Caki2 (cell line): Measurements from ENCODE around the gene MTCH1. TPM values are rescaled to one million over a fixed set of nuclear protein-coding genes. Genes with fewer than 3 reads are reported as not detected.
"Not testable (repeated sequence)": the region's sequence is repeated elsewhere in the genome, so short reads cannot be mapped to it uniquely, and the experiment has no call there.

ENCODE experiments used
- DNase-seq: peaks from one replicate; pipeline ENCODE4 v3.0.0-alpha.2; 2015; ENCODE audit warnings: low read depth
- in situ Hi-C: cut with HindIII; loops from 2 replicates; pipeline ENCODE4 v1.10.0; 2016; ENCODE audit warnings: low sequenced_read_pairs, low pct_unique_long_range_greater_than_20kb, mixed read lengths
- total RNA-seq: library from RNA; depleted of rRNA; stranded (reverse); fragments of >200 nt; shearing (Covaris generic); gene quantifications from 2 replicates; pipeline ENCODE4 v1.2.3, GENCODE V29; 2014; ENCODE audit warnings: low replicate concordance

Gene MTCH1
- total RNA-seq, 1 experiment from 2014 or later = 218 TPM

DNA sequence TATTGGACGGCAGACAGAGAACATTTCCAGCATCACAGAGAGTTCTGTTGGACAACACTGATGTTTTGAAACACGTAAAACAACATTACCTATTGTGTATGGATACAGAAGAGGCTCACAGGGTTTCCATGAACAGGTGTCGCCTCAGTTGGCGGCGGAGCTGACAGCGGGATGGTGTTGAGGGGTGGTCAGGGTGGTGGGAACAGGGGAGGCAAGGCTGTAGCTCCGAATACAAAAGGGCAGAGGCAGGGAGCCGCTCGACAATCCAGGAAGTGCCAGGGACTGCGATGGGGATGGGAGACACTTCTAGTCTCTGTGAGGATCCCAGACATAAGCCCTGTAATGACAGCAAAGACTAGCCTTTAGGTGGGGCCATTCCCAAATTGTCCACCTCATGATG is 46.0 kb downstream of the MTCH1 start:
- in situ Hi-C loops = no loop called here
- no peak for DNase-seq

DNA sequence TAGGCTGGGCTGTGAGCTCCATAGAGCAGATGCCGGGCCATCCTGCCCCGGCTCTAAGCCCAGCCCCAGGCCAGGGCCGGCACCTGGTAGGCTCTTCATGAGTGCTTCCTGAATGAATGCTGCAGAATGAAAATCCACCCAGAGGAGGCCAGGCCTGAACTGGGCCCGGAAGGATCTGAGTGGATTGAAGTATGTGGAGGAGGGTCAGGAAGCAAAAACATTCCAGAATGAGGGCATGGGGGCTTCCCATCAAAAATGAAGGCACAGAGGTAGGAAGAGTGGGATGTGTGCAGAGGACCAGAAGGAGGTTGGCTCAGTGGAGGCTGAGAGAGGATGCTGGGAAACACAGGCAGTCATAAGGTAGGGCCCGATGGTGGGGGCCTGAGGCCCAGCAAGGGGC is 47.0 kb downstream of the MTCH1 start:
- in situ Hi-C loops, DNase-seq: not testable (repeated sequence)

DNA sequence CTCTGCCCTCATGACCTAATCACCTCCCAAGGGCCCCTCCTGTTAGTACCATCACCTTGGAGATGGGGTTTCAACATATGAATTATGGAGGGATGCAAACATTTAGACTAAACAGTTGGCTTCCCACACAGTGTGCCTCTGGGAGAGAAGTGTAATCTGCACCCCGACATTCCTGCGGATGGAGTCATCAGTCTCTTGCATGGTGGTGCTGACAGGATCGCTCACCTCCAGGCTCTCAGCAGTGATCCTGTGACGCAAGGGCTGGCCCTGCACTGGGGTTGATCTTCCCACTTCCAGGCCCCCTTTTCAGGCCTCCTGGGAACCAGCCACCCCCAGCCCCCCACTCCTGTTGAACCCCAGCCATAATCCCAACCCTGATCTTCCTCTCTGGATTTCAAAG is 47.5 kb downstream of the MTCH1 start:
- in situ Hi-C loops = no loop called here
- no peak for DNase-seq

DNA sequence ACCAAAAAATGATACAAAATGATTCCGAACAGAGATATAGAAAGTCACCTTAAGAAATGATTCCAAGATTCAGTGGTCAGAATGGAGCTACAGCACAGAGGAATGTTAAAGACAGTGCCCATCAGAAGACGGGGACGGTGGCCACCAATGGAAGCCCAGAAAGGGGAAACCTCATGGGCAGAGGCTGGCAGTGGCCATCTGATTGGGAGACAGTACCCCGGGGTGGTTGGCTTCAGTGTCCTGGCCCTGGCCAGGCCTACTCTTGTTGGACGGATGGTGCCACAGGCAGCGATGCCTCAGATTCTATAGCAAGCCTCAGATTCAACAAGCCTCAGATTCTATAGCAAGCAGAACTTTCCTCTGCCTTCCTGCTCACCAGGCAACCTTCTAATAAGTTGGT is 48.1 kb downstream of the MTCH1 start:
- DNase-seq = no peak
- in situ Hi-C loops = no loop called here

DNA sequence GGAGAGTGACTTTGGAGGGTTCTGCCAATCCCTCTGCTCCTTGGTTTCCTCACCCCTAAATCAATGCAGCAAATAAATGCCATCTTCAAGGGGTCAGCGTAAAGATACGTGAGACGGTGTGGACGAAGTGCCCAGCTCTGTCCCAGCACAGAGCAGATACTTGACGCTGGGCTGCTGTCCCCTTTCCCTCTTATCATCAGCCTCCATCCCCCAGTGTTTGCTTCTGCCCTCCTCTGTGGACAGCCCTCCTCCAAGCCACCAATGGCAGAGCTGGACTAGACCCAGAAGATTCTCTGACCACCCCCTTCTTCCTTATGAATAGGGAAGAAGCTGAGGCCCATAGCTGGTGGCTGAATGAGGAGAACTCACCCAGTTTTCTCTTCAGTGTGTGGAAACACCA is 49.2 kb downstream of the MTCH1 start:
- no peak for DNase-seq
- in situ Hi-C loops = no loop called here

DNA sequence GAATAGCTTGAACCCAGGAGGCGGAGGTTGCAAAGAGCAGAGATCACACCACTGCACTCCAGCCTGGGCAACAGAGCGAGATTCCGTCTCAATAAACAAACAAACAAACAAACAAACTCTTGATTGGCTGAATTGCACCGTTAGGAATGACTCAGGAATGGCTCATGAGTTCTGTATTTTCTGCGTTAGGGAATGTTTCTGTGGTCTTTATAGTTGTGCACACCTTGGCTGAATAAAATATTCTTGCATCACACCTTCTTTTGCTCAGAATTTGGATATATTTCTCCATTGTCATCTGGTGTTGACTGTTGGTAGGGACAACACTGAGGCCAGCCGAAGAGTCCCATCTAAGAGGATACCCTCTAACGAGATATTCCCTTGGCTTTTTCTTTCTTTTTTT is 51.1 kb downstream of the MTCH1 start:
- in situ Hi-C loops = no loop called here
- no peak for DNase-seq

DNA sequence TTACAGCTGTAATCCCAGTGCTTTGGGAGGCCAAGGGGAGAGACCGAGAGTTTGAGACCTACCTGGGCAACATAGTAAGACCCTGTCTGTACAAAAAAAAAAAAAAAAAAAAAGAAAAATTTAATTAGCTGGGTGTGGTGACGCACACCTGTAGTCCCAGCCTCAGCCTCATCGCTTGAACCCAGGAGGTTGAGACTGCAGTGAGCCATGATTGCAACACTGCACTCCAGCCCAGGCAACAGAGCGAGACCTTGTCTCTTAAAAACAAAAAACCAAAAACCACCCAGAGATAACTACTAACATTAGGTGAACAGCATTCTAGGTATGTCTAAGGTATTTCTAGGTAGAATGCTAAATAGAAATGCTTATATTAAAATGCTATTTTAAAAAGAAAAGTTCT is 52.5 kb downstream of the MTCH1 start:
- in situ Hi-C loops = no loop called here
- no peak for DNase-seq

DNA sequence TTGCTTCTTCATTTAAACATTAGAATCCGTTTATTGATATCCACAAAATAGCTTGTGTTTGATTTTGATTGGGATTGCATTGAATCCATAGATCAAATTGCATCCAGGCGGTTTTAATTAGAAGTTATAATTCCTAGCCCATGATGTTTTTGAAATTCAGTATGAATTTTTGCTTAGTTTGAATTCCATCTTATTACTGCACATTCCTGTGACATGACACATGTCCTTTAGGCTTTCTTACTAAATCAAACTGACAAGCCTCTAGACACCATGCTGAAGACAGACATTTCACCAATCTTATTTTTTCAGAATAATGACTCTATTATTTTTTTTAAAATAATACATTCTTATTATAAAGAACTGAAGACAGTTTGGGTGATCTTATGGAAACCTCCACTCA is 52.9 kb downstream of the MTCH1 start:
- DNase-seq = no peak
- in situ Hi-C loops = no loop called here

DNA sequence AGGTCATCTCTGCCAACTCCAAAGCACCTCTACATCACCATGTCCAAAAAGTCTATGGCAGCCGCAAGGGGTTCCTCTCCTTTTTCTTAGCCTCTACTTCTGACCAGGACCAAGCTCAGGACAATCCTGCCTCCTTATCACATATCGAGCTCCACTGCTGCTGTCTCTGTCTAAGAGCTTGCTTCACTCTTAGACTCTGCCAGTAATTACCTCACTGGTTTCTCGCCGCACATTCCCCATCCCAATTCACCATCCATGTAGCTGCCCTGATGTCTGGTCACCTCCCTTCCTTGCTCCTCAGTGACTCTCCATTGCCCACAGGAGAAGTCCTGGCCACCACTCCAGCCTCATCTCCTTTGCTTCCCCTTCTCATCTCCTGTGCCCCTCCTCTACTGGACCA is 55.5 kb downstream of the MTCH1 start:
- in situ Hi-C loops = no loop called here
- no peak for DNase-seq

DNA sequence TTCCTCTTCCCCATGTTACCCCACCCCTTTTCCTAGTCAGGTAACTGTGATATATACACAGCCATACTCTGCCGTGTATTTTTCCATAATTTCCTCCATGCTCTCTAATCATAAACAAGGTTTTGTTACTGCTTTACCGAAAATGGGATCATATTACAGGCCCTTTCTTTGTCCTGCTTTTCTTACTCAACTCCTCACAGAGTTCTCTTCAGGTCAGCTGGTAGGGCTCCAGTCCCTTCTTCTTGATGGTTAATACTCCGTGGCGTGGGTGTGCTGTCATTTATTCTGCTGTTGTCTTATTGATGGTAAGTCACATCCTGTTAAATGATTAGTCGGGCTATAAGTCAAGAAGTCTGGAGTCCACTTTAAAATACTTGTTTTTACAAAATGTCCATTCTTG is 56.4 kb downstream of the MTCH1 start:
- DNase-seq = no peak

DNA sequence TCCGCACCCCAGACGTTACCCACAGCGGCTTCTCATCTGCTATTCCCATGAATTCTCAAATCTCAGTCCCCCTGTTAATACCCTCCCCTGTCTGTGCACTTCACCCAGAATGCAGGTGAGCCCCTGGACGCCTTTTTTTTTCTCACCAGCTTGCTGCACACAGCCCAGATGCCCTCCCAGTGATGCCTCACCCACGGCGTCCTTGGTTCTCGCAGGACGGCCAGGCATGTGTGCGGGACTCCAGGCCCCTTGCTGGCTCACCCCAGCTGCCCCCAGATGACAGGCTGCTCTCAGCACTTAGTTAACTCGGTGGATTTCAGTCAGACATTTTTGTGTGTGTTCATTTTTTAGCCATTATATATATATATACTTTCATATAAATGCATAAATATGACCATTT is 56.8 kb downstream of the MTCH1 start:
- no peak for DNase-seq
- in situ Hi-C loops = no loop called here

More for the DNA sequence above, 56.4 kb downstream of the MTCH1 start:
- in situ Hi-C loops = no loop called here

DNA sequence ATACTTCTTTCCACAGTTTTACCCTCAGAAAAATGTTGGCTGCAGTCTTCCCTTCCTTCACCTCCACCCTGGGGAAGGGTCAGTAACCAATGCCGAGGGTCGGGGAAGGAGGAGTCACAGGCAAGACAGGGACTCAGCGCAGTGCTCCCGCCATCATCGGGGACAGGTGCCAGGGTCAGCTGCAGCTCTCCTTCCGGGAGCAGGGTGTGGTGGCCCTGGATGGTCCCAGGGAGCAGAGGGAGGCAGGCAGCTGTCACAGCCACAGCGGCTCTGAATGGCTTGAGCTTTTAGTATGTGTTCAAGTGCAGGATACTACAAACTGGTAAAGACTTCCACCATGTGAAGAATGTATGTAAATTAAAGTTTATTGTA is 57.5 kb downstream of the MTCH1 start:
- in situ Hi-C loops = no loop called here
- DNase-seq = no peak

DNA sequence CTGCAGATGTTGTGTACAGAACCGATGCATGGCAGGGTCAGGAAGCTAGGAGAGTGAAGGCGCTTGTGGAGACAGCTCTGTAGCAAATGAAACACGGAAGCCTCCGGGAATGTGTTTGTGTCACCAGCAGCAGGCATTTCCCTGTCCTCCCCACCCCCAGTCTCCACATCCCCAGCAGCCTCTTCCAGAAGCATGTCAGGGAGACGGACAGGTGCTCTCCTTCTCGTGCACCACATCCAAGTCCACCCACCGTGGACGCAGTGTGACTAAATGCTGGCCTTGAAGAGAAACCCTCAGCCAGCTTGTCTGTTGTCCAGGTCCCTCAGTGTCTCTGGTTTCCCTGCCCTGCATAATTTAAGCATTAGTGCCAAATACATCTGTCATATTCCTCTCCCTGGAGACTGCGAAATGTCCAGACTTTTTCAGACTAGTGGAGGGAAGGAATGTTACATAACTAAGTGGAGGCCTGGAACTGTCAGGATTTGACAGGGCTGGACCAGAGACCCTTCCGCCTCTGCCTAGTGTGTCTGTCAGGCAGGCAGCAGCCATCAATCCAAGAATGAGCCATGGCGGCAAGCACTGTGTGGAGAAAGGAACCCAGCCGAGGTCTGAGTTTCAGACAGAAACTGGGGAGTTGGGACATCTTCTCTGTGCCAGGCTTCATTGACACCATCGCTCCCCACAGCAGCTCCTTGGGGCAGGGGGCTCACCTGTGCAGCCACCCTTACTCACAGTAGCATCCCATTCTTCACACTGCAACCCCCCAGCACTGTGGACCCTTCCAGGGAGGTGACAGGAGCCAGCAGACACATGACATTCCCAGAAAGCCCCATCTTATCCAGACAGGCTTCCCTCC is 58.1 kb downstream of the MTCH1 start:
- no peak for DNase-seq
- in situ Hi-C loops = no loop called here

DNA sequence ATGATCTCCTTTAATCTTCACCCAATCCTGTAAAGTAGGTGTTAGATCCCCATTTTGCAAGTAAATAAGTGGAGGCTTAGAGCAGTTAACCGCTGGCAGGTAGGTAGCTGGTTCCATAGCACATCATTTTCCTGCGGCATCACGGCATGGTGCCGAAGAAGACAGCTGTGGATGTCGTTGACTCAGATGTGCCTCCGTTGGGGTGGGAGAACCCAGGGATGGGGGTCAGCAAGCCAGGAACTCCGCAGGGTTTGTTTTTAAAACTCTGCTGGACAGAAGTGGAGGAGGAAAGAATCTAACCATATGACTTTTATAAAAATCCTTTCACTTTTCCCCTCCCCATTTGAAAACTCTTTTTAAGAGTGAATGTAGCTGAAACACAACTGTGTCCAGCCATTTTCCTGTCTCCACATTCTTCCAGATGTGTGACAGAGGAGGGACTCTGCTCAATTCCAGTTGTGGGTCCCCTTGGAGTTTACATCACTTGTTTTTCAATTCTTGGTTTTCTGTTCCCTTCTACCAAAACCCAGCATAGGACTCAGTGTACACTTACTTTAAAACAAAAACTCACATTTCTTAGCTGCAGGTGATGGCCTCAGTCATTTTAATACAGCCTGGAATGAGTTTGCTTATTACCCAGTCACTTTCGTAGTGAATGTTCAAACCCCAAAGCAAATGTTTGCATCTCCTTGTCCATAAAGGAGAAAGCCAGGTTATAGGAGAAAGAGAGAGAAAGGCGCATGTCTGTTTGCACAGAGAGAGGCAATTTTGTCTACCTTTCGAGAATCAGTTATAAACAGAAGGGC is 59.1 kb downstream of the MTCH1 start:
- no peak for DNase-seq
- in situ Hi-C loops = no loop called here

DNA sequence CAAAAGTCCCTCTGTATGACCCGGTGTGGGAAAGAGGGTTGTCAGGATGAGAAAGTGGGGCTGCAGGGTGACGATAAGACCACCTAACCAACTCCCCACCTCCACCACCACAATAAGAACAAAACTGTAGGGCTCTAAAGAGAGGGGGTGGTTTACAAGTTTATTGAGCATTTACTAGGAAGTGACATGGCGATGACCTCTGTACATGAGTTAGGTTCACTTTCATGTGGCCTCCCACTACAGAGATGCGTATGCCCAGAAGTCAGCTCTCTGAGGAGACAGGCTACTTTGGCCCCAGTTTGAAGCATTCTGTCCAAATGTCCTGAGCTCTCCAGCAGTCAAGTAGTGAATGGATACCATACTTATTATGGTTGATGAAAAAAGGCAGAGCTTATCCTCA is 60.2 kb downstream of the MTCH1 start:
- no peak for DNase-seq
- in situ Hi-C loops = no loop called here

DNA sequence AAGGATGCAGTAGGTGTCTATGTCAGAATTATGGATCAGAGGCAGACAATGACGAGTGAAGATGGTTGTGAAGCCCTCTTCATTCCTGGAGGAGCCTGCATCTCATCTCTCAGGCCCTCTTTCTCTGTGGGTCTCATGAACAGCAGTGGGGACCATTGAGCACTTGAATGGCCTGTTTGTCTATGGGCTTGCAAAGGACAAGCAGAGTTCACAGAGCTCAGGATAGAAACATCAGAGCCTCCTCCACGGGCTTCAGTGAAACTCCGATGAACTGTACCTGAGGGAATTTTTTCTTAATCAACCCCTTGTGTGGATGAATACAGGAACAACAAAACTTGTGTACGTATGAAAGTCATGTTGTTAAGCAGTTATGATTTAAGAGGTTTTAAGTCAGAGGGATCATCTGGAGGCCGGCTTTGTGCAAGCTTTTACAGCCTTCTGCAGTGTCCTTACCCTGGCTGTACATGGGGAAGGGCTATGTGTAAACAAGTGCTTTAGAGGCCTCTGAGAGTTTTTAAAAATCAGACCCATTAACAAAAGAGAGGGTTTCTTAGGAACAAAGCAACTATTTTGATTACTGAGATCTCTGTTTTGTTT is 61.1 kb downstream of the MTCH1 start:
- no peak for DNase-seq
- in situ Hi-C loops = no loop called here

DNA sequence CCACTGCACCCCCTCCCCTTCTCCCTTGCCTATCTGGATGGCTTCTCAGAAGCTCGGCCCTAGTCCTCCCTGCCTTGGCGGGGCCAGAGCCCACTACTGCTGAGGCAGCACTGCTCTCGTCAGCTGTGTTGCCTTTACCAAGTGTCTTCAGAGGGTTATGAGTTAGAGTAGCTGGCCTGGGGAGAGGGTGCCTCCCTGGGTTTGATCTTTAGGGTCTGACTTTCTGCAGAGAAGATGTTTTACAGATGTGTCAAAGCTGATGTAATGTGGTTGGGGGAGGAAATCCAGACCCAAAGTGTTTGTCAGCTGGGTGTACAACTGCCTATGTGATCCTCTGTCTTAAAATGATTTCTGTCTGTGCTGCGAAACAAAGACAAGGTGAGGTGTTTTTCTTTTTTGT is 61.9 kb downstream of the MTCH1 start:
- DNase-seq = no peak
- in situ Hi-C loops = no loop called here

DNA sequence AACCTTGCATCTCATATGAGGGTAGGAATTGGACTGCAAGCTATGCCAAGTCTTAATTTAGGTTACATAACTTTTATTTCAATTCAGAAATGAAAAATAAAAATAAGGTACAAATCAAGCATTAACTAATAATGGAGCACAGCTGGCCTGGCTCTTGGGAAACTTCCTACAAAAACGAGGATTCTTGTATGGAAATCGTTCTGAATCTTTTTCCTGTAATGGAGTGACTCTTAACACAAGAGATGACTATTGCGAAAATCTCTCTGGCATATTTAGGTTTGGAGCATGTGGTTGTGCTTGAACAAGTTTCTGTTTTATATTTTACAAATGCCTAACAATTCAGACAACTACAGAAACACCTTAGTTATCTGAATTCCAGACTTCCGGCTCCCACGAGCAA is 65.5 kb downstream of the MTCH1 start:
- no peak for DNase-seq
- in situ Hi-C loops = no loop called here

DNA sequence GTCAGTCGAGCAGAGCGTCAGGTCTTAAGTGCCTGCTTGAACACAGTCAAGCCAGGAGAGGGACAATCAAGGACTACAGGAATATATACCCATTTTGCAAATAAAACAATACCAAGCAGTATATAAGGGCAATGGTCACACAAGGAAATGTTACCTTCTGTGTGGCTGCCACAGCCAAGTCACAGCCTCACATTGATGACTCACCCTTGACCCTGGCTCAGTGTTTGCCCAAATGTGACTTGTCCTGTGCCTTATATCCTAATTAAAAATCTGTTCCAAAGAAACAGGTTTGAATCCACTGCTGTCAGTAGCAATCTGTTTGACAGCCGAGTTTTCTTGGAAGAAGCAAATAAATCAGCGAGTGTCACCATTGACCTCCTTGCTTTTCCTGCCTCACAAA is 65.9 kb downstream of the MTCH1 start:
- in situ Hi-C loops = no loop called here
- DNase-seq = peak; percentile 8
